Caco-2 (cell line): ENCODE data around the gene KIF4B. TPM values are rescaled to one million over a fixed set of nuclear protein-coding genes. Genes with fewer than 3 reads are reported as not detected.
"Not testable (repeated sequence)": the region's sequence is repeated elsewhere in the genome, so short reads cannot be mapped to it uniquely, and the experiment has no call there.

Experiments used
- BruUV-seq: library from RNA; stranded (reverse); fragments of 400-500 nt; replicated peaks from 2 replicates; lab custom pipeline; 2021; lab: Mats Ljungman, UMichigan
- CTCF ChIA-PET: fragments of 300-600 bp; sonication (Branson Sonifier 250); formaldehyde crosslinking; loops from one replicate; lab custom pipeline; 2022; ENCODE audit warnings: antibody characterized with exemption; lab: Charles Lee
- POLR2A ChIA-PET: fragments of 300-600 bp; sonication (Branson Sonifier 250); formaldehyde crosslinking; loops from one replicate; lab custom pipeline; 2022; ENCODE audit warnings: antibody characterized with exemption; lab: Charles Lee
- DNase-seq, 2 experiments: peaks; one replicate each; pipeline versions ENCODE4 v3.0.0 to v3.0.0-alpha.2; 2020 to 2022
- H3K27me3 ChIP-seq: replicated peaks from 2 replicates; pipeline ENCODE4 v1.6.0; 2011; ENCODE audit warnings: low read length; ENCODE audit not compliant: control insufficient read depth, insufficient read depth
- H3K36me3 ChIP-seq: 2 replicates; pipeline ENCODE4 v1.5.1; 2011; ENCODE audit warnings: low read length; ENCODE audit not compliant: control insufficient read depth, insufficient read depth
- H3K4me1 ChIP-seq: fragments of 250-450 bp; sonication (Bioruptor Pico); 2 replicates; pipeline ENCODE4 v1.5.1; 2020; ENCODE audit warnings: mild to moderate bottlenecking
- H3K4me3 ChIP-seq: 2 replicates; pipeline ENCODE4 v1.5.1; 2011; ENCODE audit warnings: low read depth, mild to moderate bottlenecking, control low read depth, low read length
- H3K9me3 ChIP-seq: fragments of 250-450 bp; sonication (Bioruptor Pico); 2 replicates; pipeline ENCODE4 v1.5.1; 2020; ENCODE audit warnings: mild to moderate bottlenecking, moderate library complexity
- H3K27ac Mint-ChIP-seq: one replicate; pipeline ENCODE4 v1.8.0; 2022; ENCODE audit warnings: mixed read lengths; ENCODE audit not compliant: unreplicated experiment
- H3K27me3 Mint-ChIP-seq: one replicate; pipeline ENCODE4 v1.8.0; 2022; ENCODE audit warnings: mixed read lengths; ENCODE audit not compliant: insufficient read depth, unreplicated experiment
- H3K36me3 Mint-ChIP-seq: one replicate; pipeline ENCODE4 v1.8.0; 2022; ENCODE audit warnings: mild to moderate bottlenecking, mixed read lengths; ENCODE audit not compliant: insufficient read depth, unreplicated experiment
- H3K4me1 Mint-ChIP-seq: one replicate; pipeline ENCODE4 v1.8.0; 2022; ENCODE audit warnings: low read depth, mixed read lengths; ENCODE audit not compliant: unreplicated experiment
- H3K4me3 Mint-ChIP-seq: one replicate; pipeline ENCODE4 v1.8.0; 2022; ENCODE audit warnings: mild to moderate bottlenecking, moderate library complexity, mixed read lengths; ENCODE audit not compliant: unreplicated experiment
- H3K9me3 Mint-ChIP-seq: one replicate; pipeline ENCODE4 v1.8.0; 2022; ENCODE audit warnings: mixed read lengths; ENCODE audit not compliant: unreplicated experiment
- intact Hi-C: fragments of 100-400 bp; cut with micrococcal nuclease; formaldehyde crosslinking; loops from one replicate; pipeline ENCODE4 v1.10.0; 2022; ENCODE audit not compliant: unreplicated experiment
- total RNA-seq: library from RNA; stranded (reverse); gene quantifications from 2 replicates; pipeline ENCODE4 v1.2.3, GENCODE V29; 2022
- TF ChIP-seq, protein P1 (sequence below), 2 experiments: fragments of 200-600 bp in 1 of 2; IDR thresholded peaks; 1 replicate in 1 of 2; 2 replicates in 1 of 2; pipeline versions ENCODE4 v1.5.1 to v1.8.0; 2011 to 2022; ENCODE audit warnings: antibody characterized with exemption in 1 of 2, control low read depth in 1 of 2, inconsistent platforms in 1 of 2, low read depth in 1 of 2, low read length in 1 of 2, mild to moderate bottlenecking in 1 of 2, moderate library complexity in 1 of 2; ENCODE audit not compliant: insufficient read depth in 1 of 2, severe bottlenecking in 1 of 2, unreplicated experiment in 1 of 2

Gene KIF4B
- total RNA-seq, 1 experiment from 2014 or later, result 0.14 TPM

DNA sequence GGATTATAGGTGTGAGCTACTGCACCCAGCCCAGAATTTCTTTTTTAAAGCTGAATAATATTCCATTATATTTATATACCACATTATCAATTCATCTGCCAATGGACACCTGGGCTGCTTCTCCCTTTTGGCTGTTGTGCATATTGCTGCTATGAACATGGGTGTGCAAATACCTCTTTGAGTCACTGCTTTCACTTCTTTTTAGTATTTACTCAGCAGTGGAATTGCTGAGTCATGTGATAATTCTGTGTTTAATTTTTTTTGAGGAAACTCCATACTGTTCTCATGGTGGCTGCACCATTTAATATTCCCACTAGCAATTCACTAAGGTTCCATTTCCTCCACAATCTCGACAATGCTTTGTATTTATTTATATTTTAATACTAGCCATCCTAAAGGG, 36.1 kb upstream of the KIF4B start:
- no peaks in the 10 kb centered on the region for H3K9me3 Mint-ChIP-seq
- Histone ChIP-seq H3K27me3 (no peaks in the 10 kb centered on the region), H3K9me3 (no peaks in the 10 kb centered on the region), H3K4me3 (no peak overlapping the region), H3K36me3 (no peaks in the 10 kb centered on the region), H3K4me1 (no peaks in the 10 kb centered on the region)
- H3K4me3 Mint-ChIP-seq, result no peak overlapping the region
- no peaks in the 10 kb centered on the region for H3K27me3 Mint-ChIP-seq
- no peaks in the 10 kb centered on the region for H3K4me1 Mint-ChIP-seq
- no peaks in the 10 kb centered on the region for H3K36me3 Mint-ChIP-seq
- no peak overlapping the region for H3K27ac Mint-ChIP-seq
- no TSS peak for BruUV-seq
- ChIA-PET POLR2A (no interaction called here), CTCF (no interaction called here)
- DNase-seq, result no peak
- intact Hi-C loops, result no loop called here
- TF ChIP-seq, protein P1, sequence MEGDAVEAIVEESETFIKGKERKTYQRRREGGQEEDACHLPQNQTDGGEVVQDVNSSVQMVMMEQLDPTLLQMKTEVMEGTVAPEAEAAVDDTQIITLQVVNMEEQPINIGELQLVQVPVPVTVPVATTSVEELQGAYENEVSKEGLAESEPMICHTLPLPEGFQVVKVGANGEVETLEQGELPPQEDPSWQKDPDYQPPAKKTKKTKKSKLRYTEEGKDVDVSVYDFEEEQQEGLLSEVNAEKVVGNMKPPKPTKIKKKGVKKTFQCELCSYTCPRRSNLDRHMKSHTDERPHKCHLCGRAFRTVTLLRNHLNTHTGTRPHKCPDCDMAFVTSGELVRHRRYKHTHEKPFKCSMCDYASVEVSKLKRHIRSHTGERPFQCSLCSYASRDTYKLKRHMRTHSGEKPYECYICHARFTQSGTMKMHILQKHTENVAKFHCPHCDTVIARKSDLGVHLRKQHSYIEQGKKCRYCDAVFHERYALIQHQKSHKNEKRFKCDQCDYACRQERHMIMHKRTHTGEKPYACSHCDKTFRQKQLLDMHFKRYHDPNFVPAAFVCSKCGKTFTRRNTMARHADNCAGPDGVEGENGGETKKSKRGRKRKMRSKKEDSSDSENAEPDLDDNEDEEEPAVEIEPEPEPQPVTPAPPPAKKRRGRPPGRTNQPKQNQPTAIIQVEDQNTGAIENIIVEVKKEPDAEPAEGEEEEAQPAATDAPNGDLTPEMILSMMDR (IDR thresholded peaks at IDR 0.05; ENCODE audit: insufficient read depth in 1 of 2, low read depth in 1 of 2, low read length in 1 of 2, severe bottlenecking in 1 of 2, unreplicated experiment in 1 of 2), result no peak

DNA sequence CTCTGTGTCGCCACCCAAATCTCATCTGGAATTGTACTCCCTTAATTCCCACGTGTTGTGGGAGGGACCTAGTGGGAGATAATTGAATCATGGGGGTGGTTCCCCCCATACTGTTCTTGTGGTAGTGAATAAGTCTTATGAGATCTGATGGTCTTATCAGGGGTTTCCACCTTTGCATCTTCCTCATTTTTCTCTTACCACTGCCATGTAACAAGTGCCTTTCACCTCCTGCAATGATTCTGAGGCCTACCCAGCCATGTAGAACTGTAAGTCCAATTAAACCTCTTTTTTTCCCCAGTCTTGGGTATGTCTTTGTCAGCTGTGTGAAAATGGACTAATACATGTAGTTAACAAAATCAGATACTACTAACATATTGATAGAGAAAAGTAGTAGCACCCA, 35.3 kb upstream of the KIF4B start:
- H3K4me1 Mint-ChIP-seq, H3K4me3 ChIP-seq, POLR2A ChIA-PET, H3K27me3 ChIP-seq, H3K27ac Mint-ChIP-seq, H3K36me3 Mint-ChIP-seq, H3K4me3 Mint-ChIP-seq, BruUV-seq, H3K4me1 ChIP-seq, H3K27me3 Mint-ChIP-seq, H3K9me3 Mint-ChIP-seq, CTCF ChIA-PET, intact Hi-C loops, H3K9me3 ChIP-seq, DNase-seq, H3K36me3 ChIP-seq: not testable (repeated sequence)

DNA sequence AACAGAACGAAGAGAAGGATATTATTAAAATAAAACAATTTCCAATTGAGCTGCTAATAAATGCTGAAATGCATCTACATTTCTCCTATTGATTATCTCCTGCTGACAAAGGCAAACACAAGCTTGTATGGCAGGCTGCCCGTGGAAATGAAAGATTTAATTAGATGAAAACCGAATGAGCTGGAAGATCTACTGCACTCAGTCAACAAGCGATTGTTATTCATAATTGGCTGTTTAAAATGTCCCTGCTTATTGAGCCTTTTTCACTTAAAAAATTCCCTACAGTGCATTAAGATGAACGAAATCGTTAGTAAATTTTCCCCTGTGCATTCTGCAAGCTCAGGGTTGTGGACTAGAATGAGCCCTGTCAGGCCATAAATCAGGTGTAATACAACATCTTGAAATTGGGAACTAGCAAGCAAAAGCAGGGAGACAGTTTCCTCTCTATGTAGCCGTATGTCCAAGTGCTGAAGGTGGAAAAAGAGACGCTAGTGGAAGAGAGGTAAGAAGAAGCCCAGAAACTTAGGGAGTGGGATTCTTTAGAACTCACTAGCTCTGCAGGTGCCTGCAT, 28.5 kb upstream of the KIF4B start:
- ChIA-PET POLR2A (no interaction called here), CTCF (no interaction called here)
- TF ChIP-seq, protein P1 (IDR thresholded peaks at IDR 0.05; ENCODE audit: insufficient read depth in 1 of 2, low read depth in 1 of 2, low read length in 1 of 2, severe bottlenecking in 1 of 2, unreplicated experiment in 1 of 2), result no peak
- Mint-ChIP-seq H3K36me3 (no peaks in the 10 kb centered on the region), H3K4me1 (no peaks in the 10 kb centered on the region), H3K4me3 (no peak overlapping the region), H3K9me3 (no peaks in the 10 kb centered on the region), H3K27me3 (peaks cover 6% of the 10 kb centered on the region), H3K27ac (no peak overlapping the region)
- Histone ChIP-seq H3K9me3 (no peaks in the 10 kb centered on the region), H3K4me1 (no peaks in the 10 kb centered on the region), H3K36me3 (no peaks in the 10 kb centered on the region), H3K4me3 (no peak overlapping the region), H3K27me3 (no peaks in the 10 kb centered on the region)
- BruUV-seq, result no TSS peak
- intact Hi-C loops, result no loop called here
- no peak for DNase-seq
